IPS-20b (cell line): ENCODE data around the gene FXYD5.
"Not testable (repeated sequence)": the region's sequence is repeated elsewhere in the genome, so short reads cannot be mapped to it uniquely, and the experiment has no call there.

Experiments used
- H3K27ac ChIP-seq: one replicate; pipeline ENCODE4 v1.5.1; 2013; ENCODE audit warnings: low read length
- H3K27me3 ChIP-seq: 2 replicates; pipeline ENCODE4 v1.6.1; 2013; ENCODE audit warnings: mild to moderate bottlenecking, low read length, inconsistent platforms; ENCODE audit not compliant: insufficient read depth
- H3K36me3 ChIP-seq: 2 replicates; pipeline ENCODE4 v1.6.1; 2013; ENCODE audit warnings: low read depth, mild to moderate bottlenecking, inconsistent platforms, low read length, moderate library complexity; ENCODE audit not compliant: insufficient read depth
- H3K4me1 ChIP-seq: 2 replicates; pipeline ENCODE4 v1.6.1; 2013; ENCODE audit warnings: mild to moderate bottlenecking, control low read depth, inconsistent platforms, low read length, moderate library complexity; ENCODE audit not compliant: insufficient read depth
- H3K4me3 ChIP-seq: 2 replicates; pipeline ENCODE4 v1.5.1; 2013; ENCODE audit warnings: mild to moderate bottlenecking, low read length, inconsistent platforms
- H3K9ac ChIP-seq: 2 replicates; pipeline ENCODE4 v1.6.1; 2013; ENCODE audit warnings: low read depth, mild to moderate bottlenecking, inconsistent platforms, low read length, moderate library complexity
- H3K9me3 ChIP-seq: 2 replicates; pipeline ENCODE4 v1.6.1; 2013; ENCODE audit warnings: mild to moderate bottlenecking, low read depth, low read length, inconsistent platforms; ENCODE audit not compliant: insufficient read depth

The FXYD5 gene

GRCh38 chr19:35122687-35123551 lies 31.6 kb upstream of the FXYD5 start:
- Histone ChIP-seq H3K9me3 (no peaks in the 10 kb centered on the region), H3K9ac (no peak overlapping the region), H3K4me3 (no peak overlapping the region), H3K27me3 (no peaks in the 10 kb centered on the region), H3K36me3 (no peaks in the 10 kb centered on the region), H3K4me1 (peaks cover 11% of the 10 kb centered on the region), H3K27ac (no peak overlapping the region)

GRCh38 chr19:35123573-35123972 lies 31.0 kb upstream of the FXYD5 start:
- H3K4me1 ChIP-seq = peaks cover 11% of the 10 kb centered on the region
- H3K27ac ChIP-seq = no peak overlapping the region
- no peak overlapping the region for H3K9ac ChIP-seq
- no peaks in the 10 kb centered on the region for H3K36me3 ChIP-seq
- no peak overlapping the region for H3K4me3 ChIP-seq
- no peaks in the 10 kb centered on the region for H3K9me3 ChIP-seq
- no peaks in the 10 kb centered on the region for H3K27me3 ChIP-seq

- no peaks in the 10 kb centered on the region for H3K27me3 ChIP-seq
- H3K4me3 ChIP-seq = no peak overlapping the region; the same call in 1 of the 2 replicates
- H3K9ac ChIP-seq = peak overlapping the region; percentile 27; the same call in 1 of the 2 replicates
- no peaks in the 10 kb centered on the region for H3K36me3 ChIP-seq
- no peaks in the 10 kb centered on the region for H3K9me3 ChIP-seq
- peaks cover 11% of the 10 kb centered on the region for H3K4me1 ChIP-seq
- H3K27ac ChIP-seq = no peak overlapping the region
These were observed 30.2 kb upstream of the FXYD5 start for GRCh38 chr19:35124098-35125060.

- Histone ChIP-seq H3K27me3 (no peaks in the 10 kb centered on the region), H3K4me3 (no peak overlapping the region), H3K4me1 (peaks cover 11% of the 10 kb centered on the region), H3K27ac (no peak overlapping the region), H3K36me3 (no peaks in the 10 kb centered on the region), H3K9me3 (no peaks in the 10 kb centered on the region), H3K9ac (no peak overlapping the region)
These were observed 29.2 kb upstream of the FXYD5 start for GRCh38 chr19:35125270-35125717.

GRCh38 chr19:35125749-35126623 lies 28.5 kb upstream of the FXYD5 start:
- Histone ChIP-seq H3K36me3 (no peaks in the 10 kb centered on the region), H3K27ac (no peak overlapping the region), H3K4me1 (peaks cover 11% of the 10 kb centered on the region)

GRCh38 chr19:35126624-35126959 lies 27.9 kb upstream of the FXYD5 start:
- Histone ChIP-seq H3K9me3 (no peaks in the 10 kb centered on the region), H3K36me3 (no peaks in the 10 kb centered on the region), H3K9ac (no peak overlapping the region), H3K27ac (no peak overlapping the region), H3K4me3 (no peak overlapping the region), H3K27me3 (no peaks in the 10 kb centered on the region), H3K4me1 (peaks cover 11% of the 10 kb centered on the region)

More at GRCh38 chr19:35125749-35126623, 28.5 kb upstream of the FXYD5 start:
- no peaks in the 10 kb centered on the region for H3K9me3 ChIP-seq
- H3K4me3 ChIP-seq = no peak overlapping the region
- H3K9ac ChIP-seq = no peak overlapping the region
- H3K27me3 ChIP-seq = no peaks in the 10 kb centered on the region

GRCh38 chr19:35127871-35128270 lies 26.7 kb upstream of the FXYD5 start:
- H3K4me1 ChIP-seq = peaks cover 10% of the 10 kb centered on the region
- H3K27me3 ChIP-seq = no peaks in the 10 kb centered on the region
- no peak overlapping the region for H3K4me3 ChIP-seq
- no peaks in the 10 kb centered on the region for H3K36me3 ChIP-seq
- no peaks in the 10 kb centered on the region for H3K9me3 ChIP-seq
- H3K9ac ChIP-seq = no peak overlapping the region
- H3K27ac ChIP-seq = no peak overlapping the region

- H3K27me3 ChIP-seq = no peaks in the 10 kb centered on the region
- H3K4me1 ChIP-seq = peaks cover 3% of the 10 kb centered on the region
- no peak overlapping the region for H3K27ac ChIP-seq
- no peaks in the 10 kb centered on the region for H3K36me3 ChIP-seq
- H3K9ac ChIP-seq = no peak overlapping the region
- no peak overlapping the region for H3K4me3 ChIP-seq
- no peaks in the 10 kb centered on the region for H3K9me3 ChIP-seq
These were observed 26.0 kb upstream of the FXYD5 start for GRCh38 chr19:35128398-35129057.

GRCh38 chr19:35129724-35130274 lies 24.7 kb upstream of the FXYD5 start:
- not testable (repeated sequence) for H3K9ac ChIP-seq, H3K9me3 ChIP-seq, H3K27me3 ChIP-seq, H3K4me1 ChIP-seq, H3K36me3 ChIP-seq, H3K27ac ChIP-seq, H3K4me3 ChIP-seq

GRCh38 chr19:35130761-35131720 lies 23.5 kb upstream of the FXYD5 start:
- Histone ChIP-seq H3K27ac (no peak overlapping the region), H3K4me3 (no peak overlapping the region), H3K36me3 (no peaks in the 10 kb centered on the region), H3K27me3 (no peaks in the 10 kb centered on the region), H3K4me1 (no peaks in the 10 kb centered on the region), H3K9ac (no peak overlapping the region), H3K9me3 (no peaks in the 10 kb centered on the region)
